Stimulated activated CD4-positive, alpha-beta T cell treated with anti-CD3 and anti-CD28 coated beads, Interleukin-2, amount 100 ng/mL, for 24 hours (primary cell): ENCODE data around the gene ZIC5.
"Not testable (repeated sequence)": the region's sequence is repeated elsewhere in the genome, so short reads cannot be mapped to it uniquely, and the experiment has no call there.

ENCODE experiments used
- DNase-seq, 2 donors: peaks; one replicate each; pipeline ENCODE4 v3.0.0-alpha.2; 2020

ZIC5 gene

GRCh38 chr13:99959540-99960230, 11.9 kb downstream of the ZIC5 start:
- DNase-seq = no peak

- no peak for DNase-seq
These were observed 12.4 kb downstream of the ZIC5 start for GRCh38 chr13:99959127-99959539.

GRCh38 chr13:99958406-99959126, 13.0 kb downstream of the ZIC5 start:
- DNase-seq = no peak

DNA sequence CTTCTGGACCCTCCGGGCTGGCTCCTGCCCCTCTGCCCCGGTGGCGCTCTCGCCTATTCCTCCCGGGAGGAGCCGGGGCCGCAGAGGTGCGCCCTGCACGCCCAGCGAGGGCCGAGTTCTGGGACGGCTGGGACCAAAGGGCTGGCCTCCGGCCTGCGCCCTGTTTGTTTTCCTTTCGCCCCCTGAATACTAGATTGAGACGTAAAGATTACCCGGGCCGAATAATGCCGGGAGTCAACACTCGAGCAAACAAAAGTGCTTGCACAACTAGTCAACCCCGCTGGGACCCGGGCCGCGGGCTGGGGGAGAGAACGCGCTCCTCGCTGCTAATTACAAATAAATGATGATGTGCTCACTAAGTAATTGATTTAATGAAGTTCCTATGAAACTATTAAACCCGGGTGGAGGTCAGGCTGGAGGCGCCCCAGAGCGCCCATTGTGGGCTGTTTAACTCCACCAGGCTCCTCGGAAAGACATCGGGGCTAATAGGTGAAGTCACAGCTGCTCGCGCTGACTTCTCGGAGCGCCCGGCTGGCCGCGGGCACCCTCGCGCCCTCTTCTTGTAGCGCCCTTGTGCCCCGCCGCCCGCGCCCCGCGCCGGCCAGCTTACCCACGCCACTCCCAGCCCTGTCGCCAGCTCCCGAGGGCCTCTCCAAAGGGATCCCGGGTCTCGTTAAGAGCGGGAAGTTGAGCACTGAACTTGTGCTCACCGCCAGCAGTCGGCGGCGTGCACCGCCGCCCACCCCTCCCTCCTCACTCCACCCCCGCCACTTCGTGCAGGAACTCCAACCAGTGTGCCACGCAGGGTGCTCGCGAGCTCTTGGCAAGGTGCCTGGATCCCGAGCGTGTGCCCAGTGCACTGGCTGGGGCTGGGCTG, 14.9 kb downstream of the ZIC5 start:
- no peak for DNase-seq

GRCh38 chr13:99955747-99956472, 15.7 kb downstream of the ZIC5 start:
- no peak for DNase-seq

- no peak for DNase-seq
These were observed 16.3 kb downstream of the ZIC5 start for GRCh38 chr13:99955107-99955746.

- no peak for DNase-seq
These were observed 18.3 kb downstream of the ZIC5 start for GRCh38 chr13:99953138-99953755.

DNA sequence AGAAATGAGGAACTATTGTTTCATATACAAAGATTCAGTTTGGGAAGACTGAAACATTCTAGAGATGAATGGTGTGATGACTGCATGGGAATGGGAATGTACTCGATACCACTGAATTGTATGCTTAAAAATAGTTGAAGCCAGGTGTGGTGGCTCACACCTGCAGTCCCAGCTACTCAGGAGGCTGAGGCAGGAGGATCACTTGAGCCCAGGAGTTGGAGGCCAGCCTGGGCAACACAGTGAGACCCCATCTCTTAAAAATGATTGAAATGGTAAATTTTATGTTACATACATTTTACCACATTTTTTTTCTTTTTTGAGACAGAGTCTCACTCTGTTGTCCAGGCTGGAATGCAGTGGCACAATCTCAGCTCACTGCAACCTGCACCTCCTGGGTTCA, 19.9 kb downstream of the ZIC5 start:
- DNase-seq = not testable (repeated sequence)

GRCh38 chr13:99949679-99950413, 21.7 kb downstream of the ZIC5 start:
- no peak for DNase-seq

DNA sequence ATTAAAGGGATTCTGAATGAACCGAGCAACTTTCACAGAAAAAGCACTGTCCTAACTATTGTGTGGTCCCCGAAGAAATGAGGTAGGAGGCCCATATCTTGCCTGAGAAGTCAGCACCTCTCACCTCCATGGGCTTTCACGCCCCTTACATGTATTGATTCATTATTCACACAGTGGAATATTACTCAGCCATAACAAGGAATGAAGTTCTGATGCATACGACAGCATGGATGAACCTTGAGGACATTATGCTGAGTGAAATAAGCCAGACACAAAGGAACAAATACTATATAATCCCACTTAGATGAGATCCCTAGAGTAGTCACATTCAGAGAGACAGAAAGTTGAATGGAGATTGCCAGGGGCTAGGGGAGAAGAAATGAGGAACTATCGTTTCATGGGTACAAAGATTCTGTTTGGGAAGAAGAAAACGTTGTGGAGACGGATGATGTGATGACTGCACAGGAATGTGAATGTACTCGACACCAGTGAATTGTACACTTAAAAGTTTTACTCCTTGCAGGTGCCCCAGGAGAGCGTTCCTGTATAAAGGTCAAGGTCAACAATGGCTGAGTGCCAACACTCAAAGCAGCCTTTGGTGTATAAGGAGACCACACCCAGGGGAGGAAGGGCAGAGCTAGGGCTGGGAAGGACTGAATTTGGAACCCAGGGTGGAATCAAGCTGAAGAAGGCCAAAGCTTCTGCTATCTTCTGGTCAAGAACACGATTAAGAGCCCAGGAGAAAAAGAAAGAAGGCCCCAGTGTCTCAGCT, 22.5 kb downstream of the ZIC5 start:
- no peak for DNase-seq

- no peak for DNase-seq
These were observed 23.2 kb downstream of the ZIC5 start for GRCh38 chr13:99948411-99948810.

- DNase-seq = no peak
These were observed 23.9 kb downstream of the ZIC5 start for GRCh38 chr13:99947666-99948065.

- not testable (repeated sequence) for DNase-seq
These were observed 26.1 kb downstream of the ZIC5 start for GRCh38 chr13:99945515-99945914.

DNA sequence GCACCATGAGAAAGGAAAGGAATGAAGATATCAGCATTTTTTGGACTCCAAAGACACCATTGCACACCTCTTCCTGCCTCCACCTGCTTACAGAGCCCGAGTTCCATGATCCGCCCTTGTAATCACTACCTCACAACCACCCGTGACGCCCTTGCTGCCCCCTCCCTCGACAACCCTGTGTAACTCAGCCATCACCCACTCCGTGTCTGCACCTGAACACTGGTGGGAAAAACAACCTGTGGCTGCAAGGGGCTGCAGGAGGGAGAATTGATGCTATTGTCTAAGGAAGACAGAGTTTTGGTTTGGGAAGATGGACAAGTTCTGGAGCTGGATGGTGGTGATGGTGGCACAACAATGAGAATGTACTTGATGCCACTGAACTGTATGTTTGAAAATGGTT, 27.0 kb downstream of the ZIC5 start:
- DNase-seq = no peak

- no peak for DNase-seq
These were observed 27.5 kb downstream of the ZIC5 start for GRCh38 chr13:99944102-99944501.

DNA sequence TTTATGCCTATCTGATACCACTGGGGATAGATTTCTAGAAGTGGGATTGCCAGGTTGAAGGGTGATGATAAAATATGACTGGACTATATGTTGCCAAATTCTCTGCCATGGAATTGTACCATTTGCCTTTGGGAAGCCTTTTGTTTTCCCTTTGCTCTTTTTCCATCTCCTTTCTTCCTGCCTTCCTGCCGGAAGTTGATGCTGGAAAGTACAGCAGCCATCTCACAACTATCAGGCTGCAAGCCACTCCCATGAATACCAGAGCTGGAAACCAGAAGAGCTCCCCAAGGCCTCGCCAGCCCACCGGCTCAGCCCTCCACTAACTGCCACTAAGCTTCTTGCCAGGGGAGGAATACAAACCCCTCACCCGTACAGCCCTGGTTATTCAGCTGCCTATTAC, 29.7 kb downstream of the ZIC5 start:
- DNase-seq = no peak

DNA sequence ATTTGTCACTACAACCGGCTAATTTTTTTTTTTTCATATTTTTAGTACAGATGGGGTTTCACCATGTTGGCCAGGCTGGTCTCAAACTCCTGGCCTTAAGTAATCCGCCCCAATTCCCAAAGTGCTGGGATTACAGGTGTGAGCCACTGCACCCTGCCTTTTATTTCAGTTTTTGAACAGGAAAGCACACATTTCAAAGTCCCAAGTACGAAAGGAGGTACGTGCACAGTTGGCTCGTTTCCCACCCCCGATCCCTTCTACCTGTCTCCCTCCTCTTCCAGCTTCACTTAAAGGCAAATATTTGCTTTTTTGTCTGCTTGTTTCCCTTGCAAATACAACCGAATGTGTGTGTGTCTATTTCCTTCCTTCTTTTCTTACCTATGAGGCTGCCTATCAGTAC, 30.5 kb downstream of the ZIC5 start:
- DNase-seq = no peak

- DNase-seq = no peak
These were observed 32.9 kb downstream of the ZIC5 start for GRCh38 chr13:99938635-99939034.

DNA sequence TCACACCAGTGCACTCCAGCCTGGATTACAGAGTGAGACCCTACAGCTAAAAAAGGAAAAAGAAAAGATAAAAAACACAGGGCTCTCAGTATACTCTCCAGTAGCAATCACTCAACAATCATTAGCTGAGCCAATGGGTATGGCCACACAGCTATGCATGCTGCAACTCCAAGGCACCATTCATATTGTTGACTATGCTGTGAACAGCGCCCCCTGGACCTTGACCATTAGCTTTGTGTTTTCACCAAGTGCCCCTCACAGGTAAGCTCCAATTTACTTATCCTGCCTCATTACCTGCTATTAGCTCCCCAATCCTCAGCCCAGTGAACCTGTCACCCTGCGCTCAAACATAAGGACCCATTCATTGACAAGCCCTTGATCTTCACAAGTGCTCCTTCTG, 35.8 kb downstream of the ZIC5 start:
- no peak for DNase-seq

DNA sequence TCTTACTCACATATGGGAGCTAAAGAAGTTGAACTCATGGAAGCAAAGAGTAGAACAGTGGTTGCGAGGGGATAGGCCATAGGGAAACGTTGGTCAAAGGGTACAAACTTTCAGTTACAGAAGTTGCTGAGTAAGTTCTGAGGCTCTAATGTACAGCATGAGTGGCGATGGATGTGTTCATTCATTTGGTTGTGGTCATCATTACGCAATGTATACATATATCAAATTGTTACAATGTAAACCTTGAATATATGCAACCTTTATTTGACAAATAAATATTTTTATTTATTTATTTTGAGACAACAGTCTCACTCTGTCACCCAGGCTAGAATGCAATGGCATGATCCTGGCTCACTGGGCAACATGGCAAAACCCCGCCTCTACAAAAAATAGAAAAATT, 38.7 kb downstream of the ZIC5 start:
- DNase-seq = no peak
